Measurements from ENCODE around the gene TOGARAM2.

TOGARAM2 gene

GRCh38 chr2:28990445-28990844 lies 9.3 kb downstream of the TOGARAM2 start:
- no peak for TF ChIP-seq CTCF (IDR thresholded peaks at IDR 0.05; ENCODE audit: control insufficient read depth, extremely low read depth, insufficient read depth)
- H3K4me3 ChIP-seq (ENCODE audit: low read depth, low read length): no peak overlapping the region
- no peak for DNase-seq (ENCODE audit: low read depth)

- TF ChIP-seq CTCF (IDR thresholded peaks at IDR 0.05; ENCODE audit: control insufficient read depth, extremely low read depth, insufficient read depth): no peak
- no peak for DNase-seq (ENCODE audit: low read depth)
- no peak overlapping the region for H3K4me3 ChIP-seq (ENCODE audit: low read depth, low read length)
Observed at GRCh38 chr2:28991021-28991420, 9.9 kb downstream of the TOGARAM2 start.

GRCh38 chr2:28991460-28991859 lies 10.4 kb downstream of the TOGARAM2 start:
- TF ChIP-seq CTCF (IDR thresholded peaks at IDR 0.05; ENCODE audit: control insufficient read depth, extremely low read depth, insufficient read depth): no peak
- no peak for DNase-seq (ENCODE audit: low read depth)
- H3K4me3 ChIP-seq (ENCODE audit: low read depth, low read length): no peak overlapping the region

GRCh38 chr2:28993206-28993960 lies 12.3 kb downstream of the TOGARAM2 start:
- no peak overlapping the region for H3K4me3 ChIP-seq (ENCODE audit: low read depth, low read length)
- no peak for TF ChIP-seq CTCF (IDR thresholded peaks at IDR 0.05; ENCODE audit: control insufficient read depth, extremely low read depth, insufficient read depth)
- DNase-seq (ENCODE audit: low read depth): no peak

GRCh38 chr2:28994074-28994473 lies 13.0 kb downstream of the TOGARAM2 start:
- no peak for TF ChIP-seq CTCF (IDR thresholded peaks at IDR 0.05; ENCODE audit: control insufficient read depth, extremely low read depth, insufficient read depth)
- H3K4me3 ChIP-seq (ENCODE audit: low read depth, low read length): no peak overlapping the region
- DNase-seq (ENCODE audit: low read depth): no peak

GRCh38 chr2:28994679-28995078 lies 13.6 kb downstream of the TOGARAM2 start:
- DNase-seq (ENCODE audit: low read depth): no peak
- TF ChIP-seq CTCF (IDR thresholded peaks at IDR 0.05; ENCODE audit: control insufficient read depth, extremely low read depth, insufficient read depth): no peak
- no peak overlapping the region for H3K4me3 ChIP-seq (ENCODE audit: low read depth, low read length)
